TTC549 (cell line): Measurements from ENCODE around the gene RENBP.

Source experiments
- FAIRE-seq: peaks from 2 replicates; lab custom pipeline; 2012; peaks lifted over from hg19 to GRCh38; lab: Jason Lieb, UNC

RENBP gene

DNA sequence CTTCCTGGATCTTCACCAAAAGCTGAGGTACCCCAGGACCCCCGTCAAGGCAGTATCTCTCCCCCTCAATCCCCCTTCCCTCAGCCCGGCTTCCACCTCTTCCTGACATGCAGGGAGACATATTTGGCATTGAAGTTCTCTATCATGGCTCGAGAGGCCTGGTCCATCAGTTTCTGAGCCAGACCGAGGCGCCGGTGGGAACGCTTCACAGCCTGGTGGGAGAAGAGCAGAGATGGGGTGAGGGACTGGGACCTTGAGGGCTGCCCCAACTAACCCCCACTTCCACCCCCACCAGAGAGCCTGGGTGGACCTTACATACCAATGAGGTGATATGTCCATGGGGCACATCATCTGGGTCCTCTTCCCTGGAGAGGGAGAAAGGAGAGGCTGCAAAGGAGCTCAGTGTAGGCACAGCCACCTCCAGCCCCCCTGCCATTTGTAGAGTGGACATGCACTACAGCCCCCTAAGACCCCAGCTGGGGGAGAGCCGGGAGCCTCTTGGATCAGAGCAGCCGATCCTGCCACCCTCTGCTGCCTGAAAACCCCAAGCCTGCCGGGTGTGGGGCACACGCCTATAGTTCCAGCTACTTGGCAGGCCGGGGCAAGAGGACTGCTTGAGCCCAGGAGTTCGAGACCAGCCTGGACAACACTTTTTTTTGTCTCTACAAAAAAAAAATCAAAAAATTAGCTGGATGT lies 12.1 kb downstream of the RENBP start:
- FAIRE-seq = no peak

DNA sequence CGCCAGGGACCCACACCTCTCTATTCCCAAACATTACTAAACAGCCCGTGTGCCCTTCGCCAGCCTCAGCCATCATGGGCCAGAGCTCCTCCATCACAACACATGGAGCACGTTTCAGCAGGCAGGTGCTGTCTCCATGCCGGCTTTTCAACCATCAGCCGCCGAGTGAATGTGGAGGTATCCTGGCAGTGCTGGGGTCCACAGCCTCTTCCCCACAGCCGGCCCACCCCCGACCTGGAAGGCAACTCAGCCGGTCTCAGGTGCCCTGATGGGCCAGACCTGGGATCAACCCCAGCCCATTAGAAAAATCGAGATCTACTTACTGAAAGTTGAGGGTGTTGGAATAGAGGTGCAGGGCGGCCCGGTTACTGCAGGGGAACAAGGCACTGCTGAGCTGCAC lies 12.7 kb downstream of the RENBP start:
- no peak for FAIRE-seq

DNA sequence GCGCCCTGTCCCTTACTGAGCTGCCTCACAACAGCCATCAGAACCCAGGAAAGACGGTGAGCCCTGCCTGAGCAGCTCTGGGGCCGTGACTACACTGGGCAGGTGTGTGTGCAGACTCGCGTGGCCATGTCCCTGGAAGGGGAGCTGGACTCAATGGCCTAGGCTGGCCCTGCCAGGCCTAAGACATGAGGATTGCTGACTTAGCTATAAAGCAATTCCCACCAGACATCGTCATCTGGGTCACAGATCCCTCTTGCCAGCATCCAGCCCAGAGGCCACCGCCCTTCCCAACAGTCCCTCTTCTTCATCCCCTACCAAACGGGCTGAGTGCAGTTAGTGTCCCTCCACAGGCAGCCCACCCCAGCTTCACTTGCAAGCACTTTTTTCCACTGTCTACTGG lies 13.3 kb downstream of the RENBP start:
- no peak for FAIRE-seq

DNA sequence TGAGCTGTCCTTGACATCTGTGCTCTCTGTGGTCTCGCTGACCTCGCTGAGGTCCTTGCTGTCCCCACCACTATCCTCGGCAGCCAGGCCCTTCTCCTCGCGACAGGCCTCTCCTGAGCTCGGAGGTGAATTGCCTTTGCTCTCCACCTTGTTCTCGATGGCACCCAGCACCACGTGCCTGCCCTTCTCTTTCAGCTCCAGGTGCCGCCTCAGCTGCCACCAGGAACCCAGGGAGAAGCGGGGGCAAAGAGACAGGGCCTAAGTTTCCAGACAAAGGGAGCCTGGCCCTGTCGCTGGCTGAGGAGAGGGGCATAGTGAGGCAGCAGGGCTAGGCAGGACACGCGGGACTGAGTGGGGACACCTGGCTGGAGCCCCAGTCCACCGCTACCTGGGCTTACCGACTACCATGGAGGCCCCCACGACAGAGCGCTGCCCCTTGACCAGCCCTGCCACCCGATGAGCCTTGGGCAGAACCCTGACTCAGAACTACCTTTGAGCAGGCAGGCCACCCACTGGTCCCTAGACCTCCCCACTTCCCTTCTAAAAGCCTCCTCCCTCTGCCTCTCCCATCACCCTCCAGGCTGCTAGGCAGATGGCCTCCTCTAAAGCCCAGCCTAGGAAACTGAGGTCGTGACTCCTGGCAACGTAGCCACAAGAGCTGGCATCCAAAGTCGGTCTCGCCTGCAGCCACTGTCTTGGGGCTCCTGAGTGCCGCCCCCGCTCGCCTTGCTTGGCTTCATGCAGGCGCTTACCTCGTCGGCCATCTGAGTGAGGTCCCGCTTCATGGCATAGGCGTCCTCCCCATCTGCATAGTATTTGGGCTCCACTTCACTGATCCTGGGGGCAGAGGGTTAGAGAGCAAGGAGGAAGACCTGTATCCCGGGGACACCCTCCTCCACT lies 14.2 kb downstream of the RENBP start:
- no peak for FAIRE-seq

DNA sequence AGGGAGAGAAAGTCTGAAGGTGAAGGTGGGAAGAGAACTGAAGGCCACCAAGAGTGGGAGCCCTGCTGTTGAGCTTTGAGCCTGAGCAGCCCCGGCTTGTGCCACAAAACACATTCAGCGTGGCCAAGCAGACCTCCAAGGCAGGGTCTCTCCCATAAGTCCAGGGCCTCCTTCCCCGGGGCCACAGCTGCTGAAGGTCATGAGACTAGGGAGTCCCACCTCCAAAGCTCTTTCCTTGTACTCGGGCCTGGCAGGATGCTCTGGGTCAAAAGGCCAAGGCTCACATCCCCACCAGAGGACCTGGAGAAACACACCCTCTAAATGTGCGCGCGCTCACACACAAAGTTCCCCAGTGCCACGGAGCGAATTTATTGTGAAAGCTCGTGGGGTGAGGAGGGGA lies 14.9 kb downstream of the RENBP start:
- no peak for FAIRE-seq

DNA sequence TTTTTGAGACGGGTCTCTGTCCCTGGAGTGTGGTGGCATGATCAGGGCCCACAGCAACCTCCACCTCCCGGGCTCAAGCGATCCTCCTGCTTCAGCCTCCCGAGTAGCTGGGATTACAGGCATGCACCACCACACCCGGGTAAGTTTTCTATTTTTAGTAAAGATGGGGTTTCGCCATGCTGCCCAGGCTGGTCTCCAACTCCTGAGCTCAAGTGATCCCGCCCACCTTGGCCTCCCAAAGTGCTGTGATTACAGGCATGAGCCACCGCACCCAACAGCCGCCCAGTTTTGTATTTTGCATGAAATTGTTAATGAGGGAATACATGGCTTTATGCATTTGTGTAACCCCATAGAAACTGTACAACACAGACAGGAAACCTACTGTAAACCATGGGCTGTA lies 15.6 kb downstream of the RENBP start:
- FAIRE-seq = no peak

DNA sequence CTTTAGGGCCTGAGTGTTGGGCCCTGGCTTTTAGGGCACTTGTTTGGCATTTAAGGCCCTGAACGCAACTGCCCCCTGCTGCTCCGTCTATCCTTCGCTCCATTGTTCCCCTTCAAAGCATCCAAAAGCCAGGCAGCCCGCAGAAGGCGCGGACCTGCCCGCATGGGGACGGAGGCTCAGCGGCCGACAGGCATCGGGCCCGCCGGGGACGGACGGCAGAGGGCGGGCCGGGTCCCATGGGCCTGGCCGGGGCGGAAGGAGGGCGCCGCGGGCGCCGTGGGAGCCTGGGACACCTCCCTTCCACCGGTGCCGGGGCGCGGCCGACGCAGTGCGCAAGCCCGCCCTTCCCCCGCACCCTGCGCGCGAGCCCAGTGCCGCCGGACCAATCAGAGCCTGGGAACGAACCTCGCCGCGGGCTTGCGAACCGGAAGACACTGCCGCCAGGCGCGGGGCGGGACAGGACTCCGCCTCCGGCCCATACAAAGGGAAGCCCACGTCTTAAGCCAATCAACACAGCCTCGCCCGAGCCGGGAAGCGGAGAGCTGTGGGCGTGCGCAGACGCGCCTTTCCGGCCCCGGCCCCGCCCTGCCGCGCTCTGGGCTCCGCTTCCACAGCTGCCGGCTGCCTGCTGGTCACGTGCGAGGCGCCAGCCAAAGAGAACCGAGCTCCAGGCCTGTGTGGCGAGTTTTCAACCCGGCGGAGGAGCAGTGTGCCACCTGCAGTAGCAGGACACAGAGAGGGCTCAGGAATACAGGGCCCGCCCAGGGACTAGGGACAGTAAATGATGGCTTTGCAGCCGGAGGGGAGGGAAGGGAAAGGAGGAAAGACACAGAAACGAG lies 16.3 kb downstream of the RENBP start:
- peak; percentile 84 for FAIRE-seq

DNA sequence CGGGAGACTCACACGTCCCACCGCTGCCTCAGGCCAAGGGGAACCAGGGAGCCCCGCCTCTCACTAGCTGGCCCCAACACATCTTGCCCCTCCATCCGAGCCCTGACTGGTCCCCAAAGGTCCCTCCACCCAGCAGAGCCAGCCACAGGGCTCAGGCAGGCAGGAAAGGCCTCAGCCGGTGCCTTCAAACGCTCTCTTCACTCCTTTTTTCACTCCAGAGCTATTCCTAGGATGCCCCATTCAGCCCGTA lies 16.8 kb downstream of the RENBP start:
- no peak for FAIRE-seq

DNA sequence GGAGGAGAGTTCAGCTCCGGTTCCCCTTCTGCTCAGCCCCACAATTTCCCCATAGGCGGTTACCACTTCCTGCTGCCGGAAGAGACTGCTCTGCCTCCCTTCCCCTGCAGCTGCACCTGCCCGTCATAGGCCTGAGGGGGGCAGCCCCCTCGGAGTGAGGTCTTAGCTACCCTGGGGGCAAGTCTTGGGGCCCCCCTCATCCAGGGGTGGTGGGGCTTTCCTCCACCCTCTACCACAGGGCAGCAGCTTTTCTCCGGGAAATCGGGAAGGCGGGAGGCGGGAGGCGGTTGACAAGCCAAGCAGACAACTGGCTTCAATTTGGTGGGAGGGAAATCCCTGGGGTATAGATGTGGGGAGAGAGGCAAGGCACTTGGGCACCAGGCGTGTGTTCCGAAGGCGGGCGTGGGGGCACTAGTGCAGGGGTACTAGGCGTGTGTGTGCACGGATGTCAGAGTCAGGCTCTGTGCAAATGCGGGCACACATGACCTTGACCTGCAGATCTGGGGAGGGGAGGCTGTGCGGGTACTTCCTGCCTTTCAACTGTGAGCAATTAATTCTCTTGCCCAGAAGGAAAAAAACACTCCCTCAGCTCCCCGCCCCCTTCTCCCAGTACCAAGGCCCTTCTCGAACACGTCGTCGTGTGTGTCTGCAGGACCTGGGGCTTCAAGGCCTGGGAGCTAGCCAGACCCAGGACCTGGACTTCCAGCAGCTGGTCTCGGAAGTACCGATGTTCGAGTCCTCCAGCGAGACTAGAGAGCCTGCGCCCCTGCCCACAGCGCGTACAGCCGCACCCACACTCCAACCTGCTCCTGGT lies 17.4 kb downstream of the RENBP start:
- FAIRE-seq = no peak

DNA sequence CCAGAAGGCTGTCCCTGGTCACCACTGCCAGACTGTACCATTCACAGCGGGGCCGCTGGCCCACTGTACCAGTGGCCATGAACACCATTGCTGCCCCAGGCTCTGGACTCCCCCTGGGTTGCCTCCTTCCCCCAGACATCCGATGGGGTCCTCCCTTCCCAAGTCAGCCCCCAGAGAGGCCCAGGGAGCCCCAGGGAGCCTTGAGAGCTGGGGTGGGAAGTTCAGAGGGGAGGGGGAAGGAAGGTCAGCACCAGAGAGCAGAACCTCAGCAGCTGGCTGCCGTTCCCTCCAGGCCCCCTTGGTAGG lies 17.9 kb downstream of the RENBP start:
- no peak for FAIRE-seq

DNA sequence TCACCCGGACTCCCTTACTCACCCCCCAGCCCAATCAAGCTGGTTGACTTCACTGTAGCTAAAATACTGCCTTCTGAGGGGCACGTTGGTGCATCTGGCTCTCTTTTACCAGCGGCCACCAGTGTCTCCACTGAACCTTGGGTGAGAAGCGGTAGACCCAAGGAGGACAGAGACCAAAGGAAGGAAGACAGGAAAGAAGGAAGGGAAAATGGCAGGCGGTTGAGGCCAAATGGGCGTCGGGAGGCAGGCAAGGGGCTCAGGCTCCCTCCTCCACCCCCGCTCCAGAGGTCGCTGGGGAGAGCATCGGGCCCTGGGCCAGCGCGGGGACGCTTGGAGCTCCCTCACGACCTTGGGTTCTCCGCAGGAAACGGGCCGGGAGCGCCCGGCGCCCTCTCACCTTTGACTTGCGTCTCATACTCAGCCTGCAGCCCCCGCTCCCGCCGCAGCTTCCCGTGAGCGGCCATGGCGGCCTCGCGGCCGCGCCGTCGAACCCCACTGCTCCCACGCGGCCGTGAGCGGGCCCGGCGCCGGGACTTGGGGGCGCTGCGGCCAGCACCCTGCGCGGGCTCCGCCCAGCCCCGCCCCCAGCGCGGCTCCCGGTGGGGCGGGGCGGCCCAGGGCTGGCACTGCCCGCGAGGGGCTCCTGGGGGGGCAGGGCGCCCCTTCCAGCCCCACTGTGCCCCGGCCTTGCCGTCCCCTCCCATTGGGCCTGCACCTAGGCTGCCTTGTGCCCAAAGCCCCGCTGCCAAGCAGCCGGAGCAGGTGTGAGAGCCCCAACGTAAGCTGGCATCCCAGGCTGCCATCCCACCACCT lies 18.5 kb downstream of the RENBP start, which contains the start of gene ARHGAP4:
TSS of gene ARHGAP4 (minus strand) at position 526 of the 813 bp plus-strand sequence. CDS start at position 464, 62 bp downstream.
- no peak for FAIRE-seq

DNA sequence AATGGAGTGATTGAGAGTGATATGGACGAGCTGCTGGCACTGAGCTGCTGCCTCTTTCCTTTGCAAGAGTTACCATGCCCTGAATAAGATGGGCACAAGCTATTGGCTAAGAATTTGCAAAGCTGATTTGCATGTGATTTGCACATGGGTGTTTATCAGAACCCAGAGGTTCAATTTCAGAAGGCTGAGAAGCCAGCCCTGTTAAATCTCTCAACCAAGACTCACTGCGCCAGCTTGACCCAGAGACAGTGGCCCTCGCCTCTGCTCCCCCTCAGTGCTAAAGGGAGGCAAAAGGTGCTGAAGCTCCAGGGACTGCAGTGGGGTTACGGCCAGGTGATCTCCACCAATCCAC lies 19.1 kb downstream of the RENBP start:
- no peak for FAIRE-seq

DNA sequence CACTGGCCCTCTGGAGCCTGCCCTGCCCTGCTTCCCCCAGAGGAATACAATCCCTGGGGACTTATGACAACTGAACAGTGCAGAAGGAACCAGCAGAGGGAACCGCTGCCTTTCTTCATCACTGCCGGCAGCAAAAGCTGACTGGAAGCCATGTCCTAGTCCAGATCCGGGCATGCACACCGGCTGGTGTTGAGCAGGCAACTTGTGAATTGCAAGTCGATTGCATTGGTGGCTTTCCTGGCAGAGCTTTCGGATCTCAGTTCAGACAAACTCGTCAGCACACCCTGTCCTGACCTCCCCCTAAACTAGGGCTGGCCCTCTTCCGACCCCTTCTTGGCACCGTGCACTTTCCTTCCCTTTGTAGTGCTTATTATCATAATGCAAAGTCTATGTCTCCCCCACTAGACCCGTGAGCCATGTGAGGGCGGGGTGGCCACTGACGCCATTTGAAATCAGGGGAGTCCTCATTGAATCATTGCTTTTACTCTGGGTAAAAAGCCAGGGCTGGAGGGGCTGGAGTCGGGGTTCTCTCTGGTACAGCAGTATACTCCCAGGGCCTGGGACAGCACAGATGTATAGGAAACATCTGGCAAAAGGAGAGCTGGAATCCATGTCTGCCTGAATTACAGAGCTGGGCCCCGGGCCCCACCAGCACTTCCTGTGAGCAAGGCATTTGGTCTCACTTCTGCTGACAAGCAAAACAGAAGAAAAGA lies 20.1 kb downstream of the RENBP start:
- no peak for FAIRE-seq

DNA sequence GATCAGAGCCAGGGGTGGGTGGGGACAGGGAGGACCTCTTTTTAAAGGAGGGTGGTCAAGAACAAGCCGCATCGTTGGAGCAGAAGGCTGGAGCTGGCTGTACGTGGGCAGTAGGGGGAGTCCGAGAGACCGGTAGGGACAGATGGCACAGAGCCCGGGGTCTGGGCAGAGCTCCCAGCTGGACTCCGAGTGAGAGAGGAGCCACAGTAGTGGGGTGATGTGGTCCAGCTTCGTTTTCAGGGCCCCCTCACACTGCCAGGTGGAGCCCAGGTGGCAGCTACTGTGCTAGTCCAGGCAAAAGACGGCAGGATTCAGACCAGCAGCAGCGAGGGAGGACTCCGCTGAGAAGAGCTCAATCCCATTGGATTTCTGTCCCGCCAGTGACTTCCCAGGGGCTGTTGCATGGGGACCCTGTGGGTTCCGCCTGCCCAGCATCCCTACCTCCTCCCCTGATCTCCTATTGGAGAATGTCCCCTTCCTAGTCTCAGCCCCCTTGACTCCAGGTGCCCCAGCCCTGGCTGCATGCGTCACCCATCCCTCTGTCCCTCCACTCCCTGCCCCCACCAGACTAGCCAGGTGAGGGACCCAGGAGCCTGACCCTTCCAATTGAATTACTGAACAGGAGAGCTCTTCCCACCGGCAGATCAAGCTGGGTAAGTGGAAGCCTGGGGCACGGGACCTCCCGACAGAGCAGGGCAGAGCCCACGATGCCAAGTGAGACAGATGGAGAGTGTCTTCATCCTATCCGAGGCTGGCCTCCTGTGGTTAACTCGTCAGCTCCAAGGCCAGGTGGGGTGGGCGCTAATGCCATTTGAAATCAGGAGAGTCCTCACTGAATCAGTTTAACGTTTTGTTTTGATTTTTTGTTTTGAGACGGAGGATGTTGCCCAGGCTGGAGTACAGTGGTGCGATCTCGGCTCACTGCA lies 21.2 kb downstream of the RENBP start:
- no peak for FAIRE-seq

DNA sequence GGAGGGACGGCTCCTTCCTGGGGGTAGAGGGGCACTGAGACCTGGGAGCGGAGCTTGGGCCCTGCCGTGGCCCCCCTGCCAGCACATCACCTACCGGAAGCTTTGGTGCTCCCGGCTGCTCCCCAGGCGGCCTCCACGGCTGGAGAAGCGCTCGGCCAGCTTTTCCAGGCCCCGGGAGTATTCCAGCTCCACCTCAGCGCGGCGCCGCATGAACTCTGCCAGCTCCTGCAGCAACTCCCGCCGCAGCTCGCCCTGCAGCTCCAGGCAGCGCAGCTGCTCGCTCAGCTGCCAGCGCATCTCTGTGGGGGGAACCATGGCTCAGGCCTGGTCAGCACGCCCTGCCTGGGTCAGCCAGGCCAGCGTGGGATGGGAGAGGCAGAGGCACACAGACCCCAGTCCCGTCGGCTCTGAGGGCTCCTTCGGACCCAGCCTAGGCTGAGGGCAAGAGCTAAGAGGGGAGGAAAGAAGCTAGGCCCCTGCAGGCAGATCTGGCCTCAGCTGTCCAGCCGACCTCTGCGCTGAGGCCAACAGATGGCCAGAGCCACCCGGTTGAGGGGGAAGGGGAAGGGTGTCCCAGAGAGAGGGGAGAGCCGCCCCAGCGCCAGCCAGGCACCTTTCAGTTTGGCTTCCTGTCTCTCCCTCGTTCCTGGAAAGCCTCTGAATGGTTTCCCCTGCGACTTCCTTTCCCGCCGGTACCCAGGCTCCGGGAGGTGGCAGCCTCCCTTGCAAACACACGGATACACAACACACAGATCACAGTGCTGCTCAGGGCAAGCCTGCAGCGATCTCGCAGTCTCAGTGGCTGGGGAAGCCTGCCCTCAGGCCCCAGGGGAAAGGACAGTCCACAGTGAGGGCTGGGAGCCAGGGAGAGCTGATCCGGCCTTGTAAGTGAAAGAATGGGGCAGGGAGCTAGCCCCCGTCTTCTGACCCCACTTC lies 22.7 kb downstream of the RENBP start:
- FAIRE-seq = no peak

DNA sequence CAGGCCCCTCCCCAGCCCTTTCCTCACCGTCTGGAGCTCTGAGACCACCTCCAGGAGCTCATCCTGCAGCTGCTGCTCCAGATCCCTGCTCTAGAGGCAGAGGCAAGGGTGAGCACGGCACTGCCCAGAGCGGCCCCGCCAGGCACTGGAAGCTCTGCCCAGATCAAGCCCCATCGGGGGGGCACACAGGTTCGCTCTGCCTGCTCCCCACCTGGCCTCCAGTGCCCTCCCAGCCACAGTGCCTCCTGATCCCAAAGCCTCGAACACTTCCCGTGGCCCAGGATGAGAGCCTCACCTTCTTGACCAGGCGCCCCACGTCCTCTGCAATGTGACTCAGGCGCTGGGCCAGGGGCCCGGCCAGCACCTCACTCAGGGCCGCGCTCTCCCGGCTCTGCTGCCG lies 23.4 kb downstream of the RENBP start:
- no peak for FAIRE-seq

DNA sequence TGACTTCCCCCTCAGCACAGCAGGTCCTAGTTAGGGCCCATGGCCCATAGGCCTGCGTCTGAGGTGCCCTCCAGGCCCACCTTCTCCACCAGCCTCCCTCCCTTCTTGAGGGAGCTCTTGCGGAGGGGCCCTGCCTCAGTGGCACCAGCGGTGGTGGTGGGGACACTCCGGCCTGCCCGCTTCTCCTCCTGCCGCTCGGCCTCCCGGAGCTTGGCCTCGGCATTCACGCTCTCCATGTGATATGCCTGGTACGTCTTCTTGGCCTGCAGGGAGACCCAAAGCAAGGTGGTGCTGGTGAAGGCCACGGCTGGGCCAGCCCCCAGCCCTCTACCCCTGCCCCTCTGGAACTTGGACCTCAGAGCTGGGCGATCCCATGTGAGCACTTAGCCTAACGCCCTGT lies 23.9 kb downstream of the RENBP start:
- no peak for FAIRE-seq

DNA sequence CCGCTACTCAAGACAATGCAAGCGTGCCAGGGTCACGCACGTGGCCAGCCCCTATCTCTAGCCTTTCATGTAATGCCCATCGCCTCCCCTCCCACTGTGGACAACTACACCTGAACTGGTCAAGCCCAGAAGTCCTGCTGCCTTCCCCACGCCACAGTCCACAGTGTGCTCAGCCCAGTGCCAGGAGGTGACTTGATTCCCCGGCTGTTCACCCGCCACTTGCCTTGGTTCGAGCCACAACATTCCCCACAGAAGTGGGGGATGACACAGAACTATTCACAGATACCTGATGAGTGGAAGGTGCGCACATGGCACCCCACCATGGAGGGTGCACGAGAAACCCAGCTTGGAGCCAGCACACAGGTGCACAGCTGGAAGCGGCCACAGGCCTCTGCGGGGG lies 25.2 kb downstream of the RENBP start:
- FAIRE-seq = no peak

DNA sequence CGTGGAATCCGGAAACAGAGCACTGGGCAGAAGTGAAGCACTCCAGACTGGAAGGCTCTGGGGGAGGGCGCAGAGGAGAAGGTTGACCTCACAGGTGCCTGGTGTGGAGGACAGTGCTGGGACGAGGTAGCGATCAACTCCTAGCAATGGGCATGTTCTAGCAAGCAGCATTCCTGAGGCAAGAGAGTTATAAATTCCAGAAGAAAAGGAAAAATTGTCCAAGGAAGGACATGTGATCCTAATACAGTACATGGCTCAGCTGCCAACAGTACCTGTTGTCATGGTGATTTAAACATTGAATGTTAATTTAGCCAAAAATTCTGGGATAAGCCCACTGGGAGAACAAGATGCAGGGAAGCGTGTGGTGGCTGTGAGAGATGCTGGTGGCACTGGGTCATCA lies 26.6 kb downstream of the RENBP start:
- FAIRE-seq = no peak
